Keratinocyte (primary cell): Measurements from ENCODE around the gene CDS2. TPM values are rescaled to one million over a fixed set of nuclear protein-coding genes. Genes with fewer than 3 reads are reported as not detected.

ENCODE experiments used
- DNase-seq: peaks from one replicate; pipeline ENCODE4 v3.0.0-alpha.2; 2011; ENCODE audit warnings: low read depth, missing footprints, low spot score
- FAIRE-seq: peaks from 2 replicates; lab custom pipeline; 2011; peaks lifted over from hg19 to GRCh38; lab: Jason Lieb, UNC
- H2AFZ ChIP-seq: 2 replicates; pipeline ENCODE4 v1.6.0; 2012; ENCODE audit warnings: low read length, control low read depth, inconsistent platforms; ENCODE audit not compliant: control insufficient read depth
- H3K27ac ChIP-seq: 2 replicates; pipeline ENCODE4 v1.5.1; 2011; ENCODE audit warnings: low read length; ENCODE audit not compliant: control insufficient read depth, insufficient read depth
- H3K27me3 ChIP-seq: 3 replicates; pipeline ENCODE4 v1.6.0; 2011; ENCODE audit warnings: low read length; ENCODE audit not compliant: control insufficient read depth, insufficient read depth; ENCODE audit errors: extremely low read depth
- H3K36me3 ChIP-seq, 2 experiments: 2 replicates in 1 of 2; 3 replicates in 1 of 2; pipeline ENCODE4 v1.5.1; 2011; ENCODE audit warnings: low read length in 2 of 2, mild to moderate bottlenecking in 1 of 2; ENCODE audit not compliant: control insufficient read depth in 2 of 2, insufficient read depth in 2 of 2; ENCODE audit errors: extremely low read depth in 1 of 2
- H3K4me1 ChIP-seq: 3 replicates; pipeline ENCODE4 v1.5.1; 2011; ENCODE audit warnings: low read length; ENCODE audit not compliant: control insufficient read depth, insufficient read depth; ENCODE audit errors: extremely low read depth
- H3K4me2 ChIP-seq: 3 replicates; pipeline ENCODE4 v1.6.0; 2011; ENCODE audit warnings: low read depth, low read length; ENCODE audit not compliant: control insufficient read depth, insufficient read depth; ENCODE audit errors: extremely low read depth
- H3K4me3 ChIP-seq, 3 experiments: fragments of 200-600 bp in 1 of 3; sonication (generic) in 1 of 3; 2 replicates in 2 of 3; 3 replicates in 1 of 3; pipeline ENCODE4 v1.5.1; 2011 to 2016; ENCODE audit warnings: low read length in 3 of 3, mild to moderate bottlenecking in 3 of 3, control low read depth in 2 of 3, inconsistent platforms in 1 of 3, low read depth in 1 of 3, mixed read lengths in 1 of 3, mixed run types in 1 of 3, moderate library complexity in 1 of 3; ENCODE audit not compliant: control insufficient read depth in 2 of 3, insufficient read depth in 2 of 3; ENCODE audit errors: extremely low read depth in 1 of 3
- H3K79me2 ChIP-seq: 2 replicates; pipeline ENCODE4 v1.6.0; 2012; ENCODE audit warnings: low read length; ENCODE audit not compliant: control insufficient read depth, insufficient read depth
- H3K9ac ChIP-seq: 3 replicates; pipeline ENCODE4 v1.6.0; 2011; ENCODE audit warnings: low read length; ENCODE audit not compliant: control insufficient read depth, insufficient read depth; ENCODE audit errors: extremely low read depth
- H3K9me1 ChIP-seq: 3 replicates; pipeline ENCODE4 v1.6.0; 2011; ENCODE audit warnings: low read length; ENCODE audit not compliant: control insufficient read depth, insufficient read depth; ENCODE audit errors: extremely low read depth
- H3K9me3 ChIP-seq: 2 replicates; pipeline ENCODE4 v1.5.1; 2012; ENCODE audit warnings: low read depth, low read length; ENCODE audit not compliant: control insufficient read depth
- H4K20me1 ChIP-seq: 3 replicates; pipeline ENCODE4 v1.6.0; 2011; ENCODE audit warnings: low read length; ENCODE audit not compliant: control insufficient read depth, insufficient read depth; ENCODE audit errors: extremely low read depth
- CTCF ChIP-seq, 3 experiments: IDR thresholded peaks in 1 of 3; conservative IDR thresholded peaks in 1 of 3; optimal IDR thresholded peaks in 1 of 3; 2 replicates in 2 of 3; 3 replicates in 1 of 3; pipeline versions ENCODE3 to v1.5.1; 2011; ENCODE audit warnings: low read length in 3 of 3, mild to moderate bottlenecking in 3 of 3, moderate library complexity in 2 of 3, control low read depth in 1 of 3, inconsistent platforms in 1 of 3; ENCODE audit not compliant: insufficient read depth in 2 of 3; ENCODE audit errors: extremely low read depth in 1 of 3
- EZH2 ChIP-seq: IDR thresholded peaks from one replicate; pipeline ENCODE4 v1.6.1; 2012; ENCODE audit warnings: inconsistent platforms, mild to moderate bottlenecking, low read length, moderate library complexity
- dilution Hi-C: fragments of 300-500 bp; cut with MboI; formaldehyde crosslinking; loops from one replicate; pipeline ENCODE4 v1.7.0; 2020; ENCODE audit warnings: low sequenced_read_pairs; ENCODE audit not compliant: extremely low pct_ligation_motif_present
- polyA plus RNA-seq, 5 experiments: library from polyadenylated mRNA; depleted of rRNA in 3 of 5; stranded (reverse) in 3 of 5; stranded (forward) in 1 of 5; unstranded in 1 of 5; fragments of >200 nt; gene quantifications; 1 replicate in 1 of 5; 2 replicates in 3 of 5; 3 replicates in 1 of 5; pipeline versions ENCODE4 v1.2.1 to v1.2.3, GENCODE V29; 2011 to 2012; ENCODE audit warnings: missing spikeins in 2 of 5, low read depth in 1 of 5, low replicate concordance in 1 of 5

Gene CDS2
- polyA plus RNA-seq, 1 donor (not counting 4 experiments of a cell fraction or from before 2014, with no cell fraction given) = 67.1 TPM

- H3K4me1 ChIP-seq = peaks cover 12% of the 10 kb centered on the region
- no peaks in the 10 kb centered on the region for H4K20me1 ChIP-seq
- H3K9me1 ChIP-seq = peaks cover 4% of the 10 kb centered on the region
- peak overlapping the region; percentile 13 for H3K9ac ChIP-seq
- no peak for TF ChIP-seq CTCF (optimal IDR thresholded peaks at IDR 0.05 in 1 of 3, IDR thresholded peaks at IDR 0.05 in 1 of 3, conservative IDR thresholded peaks at IDR 0.05 in 1 of 3; ENCODE audit: extremely low read depth in 1 of 3, insufficient read depth in 2 of 3, low read length in 3 of 3)
- no peak for TF ChIP-seq EZH2
- peak overlapping the region; percentile 50 for H3K4me2 ChIP-seq
- no peak overlapping the region for H3K4me3 ChIP-seq
- H3K27me3 ChIP-seq = no peaks in the 10 kb centered on the region
- DNase-seq = no peak
- peak overlapping the region; percentile 39 for H3K27ac ChIP-seq
- peaks cover 48% of the 10 kb centered on the region for H3K79me2 ChIP-seq
- H2AFZ ChIP-seq = peak overlapping the region; percentile 53
- H3K9me3 ChIP-seq = no peaks in the 10 kb centered on the region
- peak; percentile 81 for FAIRE-seq
- peaks cover 3 to 5% of the 10 kb centered on the region in 2 experiments for H3K36me3 ChIP-seq
- dilution Hi-C loops = no loop called here
Observed at GRCh38 chr20:5168651-5169396, 42.0 kb downstream of the CDS2 start.

GRCh38 chr20:5170341-5170740 is 43.5 kb downstream of the CDS2 start:
- Histone ChIP-seq H3K4me1 (peaks cover 12% of the 10 kb centered on the region), H3K27ac (no peak overlapping the region), H3K4me2 (no peak overlapping the region), H3K9me3 (no peaks in the 10 kb centered on the region), H3K4me3 (no peak overlapping the region), H3K27me3 (no peaks in the 10 kb centered on the region), H3K9ac (no peak overlapping the region), H3K79me2 (peaks cover 35% of the 10 kb centered on the region), H3K9me1 (peaks cover 4% of the 10 kb centered on the region), H2AFZ (no peak overlapping the region), H3K36me3 (peaks cover 3 to 7% of the 10 kb centered on the region in 2 experiments), H4K20me1 (no peaks in the 10 kb centered on the region)
- FAIRE-seq (no peak), DNase-seq (no peak)
- no peak for TF ChIP-seq CTCF (optimal IDR thresholded peaks at IDR 0.05 in 1 of 3, IDR thresholded peaks at IDR 0.05 in 1 of 3, conservative IDR thresholded peaks at IDR 0.05 in 1 of 3; ENCODE audit: extremely low read depth in 1 of 3, insufficient read depth in 2 of 3, low read length in 3 of 3)
- no peak for TF ChIP-seq EZH2
- dilution Hi-C loops = no loop called here
